GM10847 (cell line): ENCODE data around the gene GDAP1L1.
A peak's percentile ranks its signal among the peaks of the same experiment; 100 is the strongest.

ENCODE experiments used
- POLR2A ChIP-seq: IDR thresholded peaks from 2 replicates; pipeline ENCODE4 v1.6.1; 2011; ENCODE audit not compliant: insufficient read length; ENCODE audit errors: extremely low read depth

GDAP1L1 gene

DNA sequence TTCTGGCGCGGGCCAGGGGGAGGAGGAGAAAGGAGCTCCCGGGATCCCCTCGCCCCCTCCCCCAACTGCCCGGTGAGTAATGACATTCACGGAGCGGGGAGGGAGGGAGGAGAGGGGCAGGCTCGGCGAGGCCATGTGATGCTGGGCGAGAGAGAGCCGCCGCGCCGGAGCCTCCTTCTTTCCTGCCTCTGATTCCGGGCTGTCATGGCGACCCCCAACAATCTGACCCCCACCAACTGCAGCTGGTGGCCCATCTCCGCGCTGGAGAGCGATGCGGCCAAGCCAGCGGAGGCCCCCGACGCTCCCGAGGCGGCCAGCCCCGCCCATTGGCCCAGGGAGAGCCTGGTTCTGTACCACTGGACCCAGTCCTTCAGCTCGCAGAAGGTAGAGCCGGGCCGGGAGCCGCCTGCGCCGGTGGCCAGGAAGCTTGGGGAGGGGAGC lies at the start of gene GDAP1L1:
Gene GDAP1L1 (plus strand): TSS at position 178 of the 441 bp plus-strand sequence. CDS start 27 bp downstream, at position 205.
- TF ChIP-seq POLR2A, result no peak

DNA sequence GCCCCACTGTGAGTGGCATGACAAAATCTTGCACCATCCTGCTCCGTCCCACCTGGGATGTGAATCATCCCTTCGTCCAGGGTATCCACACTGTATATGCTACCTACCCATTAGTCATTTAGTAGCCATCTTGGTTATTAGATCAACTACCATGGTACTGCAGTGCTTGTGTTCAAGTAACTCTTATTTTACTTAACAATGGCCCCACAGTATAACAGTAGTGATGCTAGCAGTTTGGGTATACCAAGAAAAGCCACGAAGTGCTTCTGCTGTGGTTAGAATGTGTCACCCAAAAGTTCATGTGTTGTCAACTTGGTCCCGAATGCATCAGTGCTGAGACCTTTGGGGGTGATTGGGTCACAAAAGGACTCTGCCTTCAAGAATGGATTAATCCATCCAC lies 48.2 kb upstream of the GDAP1L1 start:
- TF ChIP-seq POLR2A, result no peak

DNA sequence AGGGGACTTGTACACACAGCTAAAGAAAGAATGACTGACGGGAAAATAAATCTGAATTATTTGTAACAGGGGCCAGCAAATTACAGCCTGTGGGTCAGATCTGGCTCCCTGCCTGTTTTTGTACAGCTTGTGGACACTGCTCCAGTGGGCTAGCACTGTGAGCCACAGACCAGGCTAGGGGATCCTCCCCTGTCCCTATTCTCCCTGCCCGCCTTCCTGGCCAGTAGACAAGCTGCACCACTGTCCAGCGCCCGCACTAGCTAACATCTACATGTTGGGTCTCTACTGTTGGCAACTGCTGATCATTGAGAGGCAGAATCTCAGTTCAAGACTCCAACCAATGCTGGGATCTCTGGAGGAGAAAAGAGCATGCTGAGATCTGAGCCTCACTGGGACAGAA lies 47.2 kb upstream of the GDAP1L1 start:
- TF ChIP-seq POLR2A, result no peak

DNA sequence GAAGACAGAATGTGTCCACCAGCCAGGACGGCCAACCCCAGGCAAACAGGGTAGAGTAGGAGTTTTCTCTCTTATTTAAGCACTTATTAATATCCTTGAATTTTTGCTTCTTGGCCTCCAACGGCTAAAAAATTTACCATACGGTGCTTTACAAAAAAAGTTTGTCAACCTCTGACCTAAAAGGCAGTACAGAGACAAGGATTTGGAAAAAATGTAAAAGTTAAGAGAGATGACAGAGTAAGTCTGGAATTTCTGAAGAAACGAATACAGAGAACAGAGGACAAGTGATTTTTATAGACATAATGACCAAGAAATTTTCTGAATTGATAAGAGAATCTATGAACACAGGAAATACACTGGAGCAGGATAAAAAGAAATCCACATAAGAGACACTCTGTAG lies 46.7 kb upstream of the GDAP1L1 start:
- TF ChIP-seq POLR2A, result no peak

DNA sequence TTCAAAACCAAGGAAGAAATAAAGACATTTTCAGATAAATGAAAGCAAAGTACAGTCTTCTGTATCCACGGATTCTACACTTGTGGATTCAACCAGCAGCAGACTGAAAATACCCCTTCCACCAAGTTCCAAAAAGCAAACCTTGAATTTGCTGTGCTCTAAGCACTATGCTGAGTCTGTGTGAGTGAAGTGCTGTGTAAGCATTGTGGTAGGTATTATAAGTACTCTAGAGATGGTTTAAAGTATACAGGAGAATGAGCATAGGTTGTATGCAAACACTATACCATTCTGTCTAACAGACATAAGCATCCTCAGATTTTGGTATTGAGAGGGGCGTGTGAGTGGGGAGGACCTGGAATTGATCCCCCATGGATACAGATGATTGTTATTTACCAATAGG lies 46.1 kb upstream of the GDAP1L1 start:
- TF ChIP-seq POLR2A, result no peak

DNA sequence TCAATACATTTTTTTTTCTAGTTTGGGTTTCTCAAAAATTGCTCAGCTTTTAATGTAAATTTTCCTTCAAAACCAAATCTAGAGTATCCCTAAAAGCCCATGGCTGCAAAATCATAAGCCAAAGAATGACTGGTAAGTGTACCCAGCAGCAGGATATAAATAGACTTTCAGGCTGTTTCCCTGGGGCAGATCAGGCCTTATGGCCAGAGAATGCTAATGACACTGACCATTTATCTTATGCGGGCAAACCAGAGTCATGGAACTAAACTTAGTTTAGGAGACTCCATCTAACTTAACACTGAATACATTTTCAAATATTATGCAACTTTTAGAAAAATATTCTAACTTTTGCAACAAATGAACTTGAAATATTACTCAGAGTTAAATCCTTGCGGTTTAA lies 43.9 kb upstream of the GDAP1L1 start:
- TF ChIP-seq POLR2A, result no peak

DNA sequence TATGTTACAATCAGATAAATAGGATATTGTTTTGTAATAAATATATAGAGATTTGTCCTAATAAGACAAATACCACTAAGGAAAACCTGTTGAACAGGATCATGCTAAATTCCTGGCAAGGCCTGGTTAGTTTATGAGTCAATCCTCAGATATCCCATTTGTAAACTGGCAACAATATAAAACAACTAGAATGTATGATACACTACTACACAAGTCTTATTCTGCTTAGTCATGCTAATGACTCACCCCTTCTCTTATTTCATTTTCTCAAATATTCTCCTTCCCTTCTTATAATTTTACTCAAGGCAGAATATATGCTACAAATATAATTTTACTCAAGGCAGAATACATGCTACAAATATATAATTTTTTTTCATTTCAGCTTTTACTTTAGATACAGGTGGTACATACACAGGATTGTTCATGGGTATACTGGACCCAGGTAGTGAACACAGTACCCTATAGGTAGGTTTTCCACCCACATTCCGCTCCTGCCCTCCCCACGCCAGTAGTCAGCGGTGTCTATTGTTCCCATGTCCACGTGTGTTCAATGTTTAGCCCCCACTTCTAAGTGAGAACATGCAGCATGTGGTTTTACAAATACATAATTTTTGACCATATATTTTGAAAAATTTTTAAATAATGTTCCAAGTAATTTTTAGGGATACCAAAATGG lies 42.8 kb upstream of the GDAP1L1 start:
- no peak for TF ChIP-seq POLR2A

DNA sequence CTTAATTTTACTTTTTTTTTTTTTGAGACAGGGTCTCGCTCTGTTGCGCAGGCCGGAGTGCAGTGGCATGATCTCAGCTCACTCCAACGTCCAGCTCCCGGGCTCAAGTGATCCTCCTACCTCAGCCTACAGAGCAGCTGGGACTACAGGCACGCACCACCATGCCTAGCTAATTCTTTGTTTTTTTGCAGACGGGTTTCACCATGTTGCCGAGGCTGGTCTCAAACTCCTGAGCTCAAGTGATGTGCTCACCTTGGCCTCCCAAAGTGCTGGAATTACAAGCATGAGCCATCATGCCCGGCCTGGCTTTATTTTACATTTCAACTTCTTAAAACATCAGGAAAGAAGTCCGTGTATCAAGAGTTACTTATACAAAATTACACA lies 42.3 kb upstream of the GDAP1L1 start:
- TF ChIP-seq POLR2A, result no peak

GRCh38 chr20:44206132-44206531 lies 41.0 kb upstream of the GDAP1L1 start:
- no peak for TF ChIP-seq POLR2A

GRCh38 chr20:44207126-44207723 lies 39.9 kb upstream of the GDAP1L1 start:
- TF ChIP-seq POLR2A, result no peak

GRCh38 chr20:44208165-44208564 lies 38.9 kb upstream of the GDAP1L1 start:
- TF ChIP-seq POLR2A, result no peak

DNA sequence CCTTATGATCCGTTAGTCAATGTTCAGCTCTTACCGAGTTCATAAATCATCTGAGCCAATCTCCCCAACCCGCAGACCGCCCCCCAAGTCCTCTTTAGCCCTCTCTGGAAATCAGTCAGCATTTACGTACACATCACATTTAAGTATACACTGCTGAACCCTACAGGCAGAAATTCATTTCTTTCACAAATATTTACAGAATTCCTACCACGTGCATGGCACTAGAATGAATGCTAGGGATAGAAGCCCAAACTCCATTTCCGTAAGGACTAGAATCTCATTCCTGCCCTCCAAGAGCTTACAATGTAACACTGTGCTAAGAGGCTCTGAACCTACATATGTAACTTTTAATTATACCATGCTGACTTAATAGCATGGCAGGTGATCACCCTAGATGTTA lies 38.3 kb upstream of the GDAP1L1 start:
- no peak for TF ChIP-seq POLR2A

- TF ChIP-seq POLR2A, result no peak
These were observed 37.3 kb upstream of the GDAP1L1 start for GRCh38 chr20:44209686-44210405.

DNA sequence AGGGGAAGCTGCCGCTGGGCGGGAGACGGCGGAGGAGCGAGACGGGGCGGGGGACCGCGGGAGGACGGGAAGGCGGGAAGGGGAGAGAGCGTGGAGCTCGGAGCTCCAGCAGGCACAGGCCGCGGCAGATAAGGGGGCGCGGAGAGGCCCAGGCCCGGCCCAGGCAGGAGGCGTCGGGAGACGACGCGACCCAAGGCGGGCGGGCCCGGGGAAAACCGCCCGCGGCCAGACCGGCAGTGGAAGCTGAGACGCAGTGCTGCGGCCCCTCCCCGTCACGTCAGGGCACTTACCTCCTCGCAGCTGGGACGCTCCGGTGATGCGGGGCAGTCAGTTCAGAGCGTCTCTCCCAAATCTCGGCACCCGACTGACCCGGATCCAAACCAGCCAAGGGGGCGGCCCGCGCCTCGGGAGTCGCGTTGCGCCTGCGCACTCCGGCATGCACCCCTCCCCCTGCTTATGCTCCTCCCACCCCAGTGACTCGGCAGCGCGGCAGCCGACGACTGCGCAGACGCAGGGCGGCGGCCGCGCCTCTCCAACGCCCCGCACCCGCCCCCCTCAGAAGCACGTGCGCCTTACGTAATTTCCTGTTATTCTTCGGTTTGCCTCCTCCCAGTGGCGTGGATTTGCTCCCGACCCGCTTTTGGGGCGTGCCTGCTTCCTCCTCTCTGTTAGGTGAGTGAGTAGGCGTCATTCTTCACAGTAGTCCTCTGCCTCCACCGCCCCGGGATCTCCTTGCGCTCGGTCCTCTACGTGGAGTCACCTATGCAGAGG lies 36.5 kb upstream of the GDAP1L1 start, which contains the start of gene OSER1:
Gene OSER1 (minus strand): TSS at position 366 of the 771 bp plus-strand sequence. CDS start 3,814 bp downstream, outside the sequence.
- TF ChIP-seq POLR2A, result peak; percentile 43

GRCh38 chr20:44211177-44212039 lies 35.7 kb upstream of the GDAP1L1 start:
- no peak for TF ChIP-seq POLR2A

- no peak for TF ChIP-seq POLR2A
These were observed 34.3 kb upstream of the GDAP1L1 start for GRCh38 chr20:44212792-44213191.
